Activated T-cell treated with anti-CD3 and anti-CD28 coated beads for 24 hours (primary cell): Measurements from ENCODE around the gene KLF17.

Source experiments
- DNase-seq: peaks from one replicate; pipeline ENCODE4 v3.0.0-alpha.2; 2020; ENCODE audit warnings: low read depth

Gene KLF17

GRCh38 chr1:44152692-44153091 lies 34.1 kb downstream of the KLF17 start:
- DNase-seq: no peak

- no peak for DNase-seq
These were observed 35.4 kb downstream of the KLF17 start for GRCh38 chr1:44154049-44154448.

GRCh38 chr1:44157903-44158302 lies 39.3 kb downstream of the KLF17 start:
- no peak for DNase-seq

- no peak for DNase-seq
These were observed 40.2 kb downstream of the KLF17 start for GRCh38 chr1:44158871-44159270.

- DNase-seq: no peak
These were observed 42.9 kb downstream of the KLF17 start for GRCh38 chr1:44161546-44161945.

GRCh38 chr1:44168520-44169098 lies 50.0 kb downstream of the KLF17 start:
- no peak for DNase-seq

- no peak for DNase-seq
These were observed 51.7 kb downstream of the KLF17 start for GRCh38 chr1:44170281-44170823.

- no peak for DNase-seq
These were observed 56.0 kb downstream of the KLF17 start for GRCh38 chr1:44174630-44175029.
